ENCODE data around the gene TIMM13. TPM values are rescaled to one million over a fixed set of nuclear protein-coding genes. Genes with fewer than 3 reads are reported as not detected.

TIMM13 gene
- total and polyA plus RNA-seq, 2 of the 8 experiments (the other 6 are each of a cell fraction or from before 2014, with no cell fraction given), result 270 to 275 TPM

DNA sequence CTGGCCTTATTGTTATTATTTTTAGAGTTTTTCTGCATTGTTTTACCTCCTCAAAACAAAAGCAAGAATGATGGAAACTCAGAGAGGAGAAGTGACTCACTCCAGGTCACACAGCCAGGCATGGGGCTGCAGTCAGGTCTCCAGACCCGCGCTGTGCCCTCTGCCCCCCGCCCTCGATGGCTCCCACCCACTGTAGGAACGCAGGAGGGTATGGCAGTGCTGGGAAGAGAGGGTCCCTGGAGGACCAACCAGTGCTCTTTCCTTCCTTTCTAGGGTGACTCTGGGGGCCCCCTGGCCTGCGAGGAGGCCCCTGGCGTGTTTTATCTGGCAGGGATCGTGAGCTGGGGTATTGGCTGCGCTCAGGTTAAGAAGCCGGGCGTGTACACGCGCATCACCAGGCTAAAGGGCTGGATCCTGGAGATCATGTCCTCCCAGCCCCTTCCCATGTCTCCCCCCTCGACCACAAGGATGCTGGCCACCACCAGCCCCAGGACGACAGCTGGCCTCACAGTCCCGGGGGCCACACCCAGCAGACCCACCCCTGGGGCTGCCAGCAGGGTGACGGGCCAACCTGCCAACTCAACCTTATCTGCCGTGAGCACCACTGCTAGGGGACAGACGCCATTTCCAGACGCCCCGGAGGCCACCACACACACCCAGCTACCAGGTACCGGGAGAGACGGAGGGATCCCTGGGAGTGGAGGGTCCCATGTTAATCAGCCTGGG, 5.6 kb downstream of the TIMM13 start:
- Histone ChIP-seq H2BK15ac (ENCODE audit: low read length) (no peak overlapping the region), H3K79me1 (ENCODE audit: low read depth, low read length) (peaks cover 13% of the 10 kb centered on the region), H3K56ac (replicated peaks; ENCODE audit: insufficient read length, low read depth, low read length) (no peak overlapping the region), H3K4me1 (replicated peaks in 1 of 4; ENCODE audit: control insufficient read depth in 3 of 4, insufficient read depth in 4 of 4, low read length in 3 of 4) (peaks cover 0 to 11% (median 6%) of the 10 kb centered on the region in 4 experiments; a peak in 3 of 7 replicates), H3K18ac (ENCODE audit: extremely low read depth, low read length) (no peak overlapping the region), H3K27ac (ENCODE audit: low read depth, low read length) (no peak overlapping the region; the same call in 1 of the 2 replicates), H2AK5ac (ENCODE audit: low read depth, low read length) (no peak overlapping the region), H3K27me3 (replicated peaks in 1 of 4; ENCODE audit: control insufficient read depth in 3 of 4, extremely low read depth in 1 of 4, insufficient read depth in 3 of 4, low read length in 3 of 4) (no peaks in the 10 kb centered on the region), H3K36me3 (ENCODE audit: control insufficient read depth in 2 of 4, insufficient read depth in 4 of 4, low read length in 3 of 4) (peaks cover 0 to 9% (median 1%) of the 10 kb centered on the region in 4 experiments; a peak in 3 of 8 replicates), H2BK5ac (ENCODE audit: low read depth, low read length) (no peak overlapping the region), H3K14ac (ENCODE audit: insufficient read length) (no peak overlapping the region), H4K5ac (ENCODE audit: insufficient read length, low read depth, low read length) (no peak overlapping the region), H3K4me3 (ENCODE audit: extremely low read depth in 1 of 4, insufficient read depth in 2 of 4, low read depth in 3 of 4, low read length in 4 of 4) (no peak overlapping the region), H3K9me3 (ENCODE audit: insufficient read depth in 2 of 2, low read depth in 1 of 2, low read length in 1 of 2) (no peaks in the 10 kb centered on the region), H3K9ac (replicated peaks in 1 of 4; ENCODE audit: extremely low read depth in 1 of 4, low read depth in 3 of 4, low read length in 3 of 4) (no peak overlapping the region), H3K79me2 (ENCODE audit: control insufficient read depth in 1 of 2, insufficient read depth in 2 of 2, low read length in 2 of 2) (peaks cover 2 to 13% of the 10 kb centered on the region in 2 experiments; a peak in 3 of 4 replicates), H3K23me2 (ENCODE audit: low read depth, low read length) (peaks cover 9% of the 10 kb centered on the region; the same call in 1 of the 2 replicates), H4K91ac (replicated peaks; ENCODE audit: insufficient read length, low read length) (no peak overlapping the region), H2AFZ (ENCODE audit: low read length) (no peak overlapping the region), H3K4ac (replicated peaks; ENCODE audit: insufficient read length, low read depth, low read length) (no peak overlapping the region), H4K8ac (ENCODE audit: extremely low read depth, insufficient read depth, low read length) (no peak overlapping the region; the same call in 1 of the 2 replicates), H2BK20ac (ENCODE audit: low read length) (no peak overlapping the region), H3K23ac (ENCODE audit: insufficient read length) (no peak overlapping the region), H2BK12ac (ENCODE audit: low read depth, low read length) (no peak overlapping the region), H3K4me2 (ENCODE audit: insufficient read depth in 1 of 2, low read depth in 2 of 2, low read length in 2 of 2) (no peak overlapping the region), H2BK120ac (replicated peaks; ENCODE audit: low read depth, low read length) (no peak overlapping the region), H4K20me1 (replicated peaks in 1 of 2; ENCODE audit: control insufficient read depth in 1 of 2, insufficient read depth in 2 of 2, low read length in 2 of 2) (peaks cover 10 to 13% of the 10 kb centered on the region in 2 experiments)
- ChIA-PET POLR2A (ENCODE audit: partially characterized antibody) (interaction anchor here (1.2 to 5.4 kb wide), 4 partner anchors 9 to 54 kb away, joined by 3 to 32 read pairs (median 8); partner anchors contain the start of gene GADD45B), CTCF (ENCODE audit: partially characterized antibody) (interaction anchor here (0.6 to 1.5 kb wide), 5 partner anchors 21 to 106 kb away, joined by 3 to 4 read pairs (median 3); no protein-coding TSS in a partner anchor)
- TF ChIP-seq CBX8 (IDR thresholded peaks at IDR 0.05; ENCODE audit: borderline replicate concordance, low read depth, low read length) (no peak), SP2 (IDR thresholded peaks at IDR 0.05; ENCODE audit: low read length) (no peak)
- no peak for DNase-seq (ENCODE audit: low read depth in 1 of 2, low spot score in 2 of 2)
- 92% methylated on average over 23 of the region's 23 CpGs; no CpG with 5 or more reads in 1 of the 2 experiments for WGBS, 2 experiments (ENCODE audit: extremely low coverage in 1 of 2, insufficient coverage in 1 of 2, insufficient read length in 1 of 2, insufficient replicate concordance in 2 of 2, low coverage in 1 of 2, low lambda C conversion rate in 2 of 2, missing lambda C conversion rate in 1 of 2)
- FAIRE-seq, result no peak

Measured in H1 (cell line).